ENCODE measurements around the gene DGLUCY.

The DGLUCY gene

GRCh38 chr14:91159906-91160305 lies 46.0 kb downstream of the DGLUCY start:
- no peak for ATAC-seq
- TF ChIP-seq GLIS3 (CRISPR knock-in tag; IDR thresholded peaks at IDR 0.05) (no peak), CSDC2 (CRISPR knock-in tag; IDR thresholded peaks at IDR 0.05) (no peak), ZFP30 (CRISPR knock-in tag; IDR thresholded peaks at IDR 0.05) (no peak), ESRRG (CRISPR knock-in tag; IDR thresholded peaks at IDR 0.05) (no peak), RARB (CRISPR knock-in tag; IDR thresholded peaks at IDR 0.05) (no peak), ZFP3 (CRISPR knock-in tag; IDR thresholded peaks at IDR 0.05) (no peak), ZC3H10 (CRISPR knock-in tag; IDR thresholded peaks at IDR 0.05) (no peak), ZNF70 (CRISPR knock-in tag; IDR thresholded peaks at IDR 0.05) (no peak), BACH2 (CRISPR knock-in tag; IDR thresholded peaks at IDR 0.05; ENCODE audit: borderline replicate concordance) (no peak)
- TF ChIP-seq, protein P1, sequence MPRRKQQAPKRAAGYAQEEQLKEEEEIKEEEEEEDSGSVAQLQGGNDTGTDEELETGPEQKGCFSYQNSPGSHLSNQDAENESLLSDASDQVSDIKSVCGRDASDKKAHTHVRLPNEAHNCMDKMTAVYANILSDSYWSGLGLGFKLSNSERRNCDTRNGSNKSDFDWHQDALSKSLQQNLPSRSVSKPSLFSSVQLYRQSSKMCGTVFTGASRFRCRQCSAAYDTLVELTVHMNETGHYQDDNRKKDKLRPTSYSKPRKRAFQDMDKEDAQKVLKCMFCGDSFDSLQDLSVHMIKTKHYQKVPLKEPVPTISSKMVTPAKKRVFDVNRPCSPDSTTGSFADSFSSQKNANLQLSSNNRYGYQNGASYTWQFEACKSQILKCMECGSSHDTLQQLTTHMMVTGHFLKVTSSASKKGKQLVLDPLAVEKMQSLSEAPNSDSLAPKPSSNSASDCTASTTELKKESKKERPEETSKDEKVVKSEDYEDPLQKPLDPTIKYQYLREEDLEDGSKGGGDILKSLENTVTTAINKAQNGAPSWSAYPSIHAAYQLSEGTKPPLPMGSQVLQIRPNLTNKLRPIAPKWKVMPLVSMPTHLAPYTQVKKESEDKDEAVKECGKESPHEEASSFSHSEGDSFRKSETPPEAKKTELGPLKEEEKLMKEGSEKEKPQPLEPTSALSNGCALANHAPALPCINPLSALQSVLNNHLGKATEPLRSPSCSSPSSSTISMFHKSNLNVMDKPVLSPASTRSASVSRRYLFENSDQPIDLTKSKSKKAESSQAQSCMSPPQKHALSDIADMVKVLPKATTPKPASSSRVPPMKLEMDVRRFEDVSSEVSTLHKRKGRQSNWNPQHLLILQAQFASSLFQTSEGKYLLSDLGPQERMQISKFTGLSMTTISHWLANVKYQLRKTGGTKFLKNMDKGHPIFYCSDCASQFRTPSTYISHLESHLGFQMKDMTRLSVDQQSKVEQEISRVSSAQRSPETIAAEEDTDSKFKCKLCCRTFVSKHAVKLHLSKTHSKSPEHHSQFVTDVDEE (CRISPR knock-in tag; IDR thresholded peaks at IDR 0.05) = no peak
- TF ChIP-seq, protein P2, sequence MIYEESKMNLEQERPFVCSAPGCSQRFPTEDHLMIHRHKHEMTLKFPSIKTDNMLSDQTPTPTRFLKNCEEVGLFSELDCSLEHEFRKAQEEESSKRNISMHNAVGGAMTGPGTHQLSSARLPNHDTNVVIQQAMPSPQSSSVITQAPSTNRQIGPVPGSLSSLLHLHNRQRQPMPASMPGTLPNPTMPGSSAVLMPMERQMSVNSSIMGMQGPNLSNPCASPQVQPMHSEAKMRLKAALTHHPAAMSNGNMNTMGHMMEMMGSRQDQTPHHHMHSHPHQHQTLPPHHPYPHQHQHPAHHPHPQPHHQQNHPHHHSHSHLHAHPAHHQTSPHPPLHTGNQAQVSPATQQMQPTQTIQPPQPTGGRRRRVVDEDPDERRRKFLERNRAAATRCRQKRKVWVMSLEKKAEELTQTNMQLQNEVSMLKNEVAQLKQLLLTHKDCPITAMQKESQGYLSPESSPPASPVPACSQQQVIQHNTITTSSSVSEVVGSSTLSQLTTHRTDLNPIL (CRISPR knock-in tag; IDR thresholded peaks at IDR 0.05; ENCODE audit: low read depth) = no peak
- TF ChIP-seq, protein P3, sequence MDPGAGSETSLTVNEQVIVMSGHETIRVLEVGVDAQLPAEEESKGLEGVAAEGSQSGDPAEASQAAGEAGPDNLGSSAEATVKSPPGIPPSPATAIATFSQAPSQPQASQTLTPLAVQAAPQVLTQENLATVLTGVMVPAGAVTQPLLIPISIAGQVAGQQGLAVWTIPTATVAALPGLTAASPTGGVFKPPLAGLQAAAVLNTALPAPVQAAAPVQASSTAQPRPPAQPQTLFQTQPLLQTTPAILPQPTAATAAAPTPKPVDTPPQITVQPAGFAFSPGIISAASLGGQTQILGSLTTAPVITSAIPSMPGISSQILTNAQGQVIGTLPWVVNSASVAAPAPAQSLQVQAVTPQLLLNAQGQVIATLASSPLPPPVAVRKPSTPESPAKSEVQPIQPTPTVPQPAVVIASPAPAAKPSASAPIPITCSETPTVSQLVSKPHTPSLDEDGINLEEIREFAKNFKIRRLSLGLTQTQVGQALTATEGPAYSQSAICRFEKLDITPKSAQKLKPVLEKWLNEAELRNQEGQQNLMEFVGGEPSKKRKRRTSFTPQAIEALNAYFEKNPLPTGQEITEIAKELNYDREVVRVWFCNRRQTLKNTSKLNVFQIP (CRISPR knock-in tag; IDR thresholded peaks at IDR 0.05; ENCODE audit: borderline replicate concordance, low read depth) = no peak

DNA sequence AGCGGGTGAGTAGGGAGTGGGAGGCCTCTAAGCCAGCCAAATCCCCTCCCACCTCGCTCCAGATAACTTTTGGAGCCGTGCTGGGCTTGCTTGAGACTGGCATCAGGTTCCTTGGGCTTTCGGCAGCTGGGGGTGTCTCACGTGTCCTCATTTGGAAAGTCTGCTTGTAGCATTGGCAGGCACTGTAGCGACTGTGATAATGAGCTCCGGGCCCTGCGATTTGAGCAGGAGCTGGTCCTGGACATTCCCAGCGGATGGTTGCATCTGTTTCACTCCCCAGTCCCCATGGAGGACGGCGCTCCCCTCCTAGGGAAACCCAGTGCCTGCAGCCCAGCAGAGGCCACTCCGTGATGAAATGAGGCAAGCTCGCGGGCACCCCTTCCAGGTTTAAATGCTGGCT lies 49.4 kb downstream of the DGLUCY start:
- TF ChIP-seq GLIS3 (CRISPR knock-in tag; IDR thresholded peaks at IDR 0.05) (no peak), SNAI2 (CRISPR knock-in tag; IDR thresholded peaks at IDR 0.05) (no peak), TOX (CRISPR knock-in tag; IDR thresholded peaks at IDR 0.05; ENCODE audit: borderline replicate concordance) (no peak), PPARA (CRISPR knock-in tag; IDR thresholded peaks at IDR 0.05; ENCODE audit: borderline replicate concordance) (no peak), ZC3H10 (CRISPR knock-in tag; IDR thresholded peaks at IDR 0.05) (no peak), ISL1 (CRISPR knock-in tag; IDR thresholded peaks at IDR 0.05) (no peak)
- TF ChIP-seq, protein P3 (CRISPR knock-in tag; IDR thresholded peaks at IDR 0.05; ENCODE audit: borderline replicate concordance, low read depth) = no peak
- ATAC-seq = no peak

- ATAC-seq = no peak
- TF ChIP-seq ARNTL (CRISPR knock-in tag; IDR thresholded peaks at IDR 0.05; ENCODE audit: borderline replicate concordance, low read depth) (no peak), ZFP30 (CRISPR knock-in tag; IDR thresholded peaks at IDR 0.05) (no peak), TOX (CRISPR knock-in tag; IDR thresholded peaks at IDR 0.05; ENCODE audit: borderline replicate concordance) (no peak)
Measured at GRCh38 chr14:91164676-91165075, 50.8 kb downstream of the DGLUCY start.

GRCh38 chr14:91167380-91167770 lies 53.5 kb downstream of the DGLUCY start:
- ATAC-seq = no peak
- TF ChIP-seq ESRRG (CRISPR knock-in tag; IDR thresholded peaks at IDR 0.05) = no peak
- no peak for TF ChIP-seq ISL1 (CRISPR knock-in tag; IDR thresholded peaks at IDR 0.05)
- TF ChIP-seq CSDC2 (CRISPR knock-in tag; IDR thresholded peaks at IDR 0.05) = no peak
- TF ChIP-seq ARNTL (CRISPR knock-in tag; IDR thresholded peaks at IDR 0.05; ENCODE audit: borderline replicate concordance, low read depth) = no peak
- TF ChIP-seq, protein P3 (CRISPR knock-in tag; IDR thresholded peaks at IDR 0.05; ENCODE audit: borderline replicate concordance, low read depth) = no peak
- TF ChIP-seq SNAI2 (CRISPR knock-in tag; IDR thresholded peaks at IDR 0.05) = no peak
- no peak for TF ChIP-seq ZNF565 (CRISPR knock-in tag; conservative IDR thresholded peaks at IDR 0.05; ENCODE audit: low read depth)
- TF ChIP-seq ZNF70 (CRISPR knock-in tag; IDR thresholded peaks at IDR 0.05) = no peak
- TF ChIP-seq ZNF8 (CRISPR knock-in tag; IDR thresholded peaks at IDR 0.05) = no peak
- TF ChIP-seq OSR1 (CRISPR knock-in tag; IDR thresholded peaks at IDR 0.05) = no peak
- TF ChIP-seq, protein P4, sequence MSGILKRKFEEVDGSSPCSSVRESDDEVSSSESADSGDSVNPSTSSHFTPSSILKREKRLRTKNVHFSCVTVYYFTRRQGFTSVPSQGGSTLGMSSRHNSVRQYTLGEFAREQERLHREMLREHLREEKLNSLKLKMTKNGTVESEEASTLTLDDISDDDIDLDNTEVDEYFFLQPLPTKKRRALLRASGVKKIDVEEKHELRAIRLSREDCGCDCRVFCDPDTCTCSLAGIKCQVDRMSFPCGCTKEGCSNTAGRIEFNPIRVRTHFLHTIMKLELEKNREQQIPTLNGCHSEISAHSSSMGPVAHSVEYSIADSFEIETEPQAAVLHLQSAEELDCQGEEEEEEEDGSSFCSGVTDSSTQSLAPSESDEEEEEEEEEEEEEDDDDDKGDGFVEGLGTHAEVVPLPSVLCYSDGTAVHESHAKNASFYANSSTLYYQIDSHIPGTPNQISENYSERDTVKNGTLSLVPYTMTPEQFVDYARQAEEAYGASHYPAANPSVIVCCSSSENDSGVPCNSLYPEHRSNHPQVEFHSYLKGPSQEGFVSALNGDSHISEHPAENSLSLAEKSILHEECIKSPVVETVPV (CRISPR knock-in tag; IDR thresholded peaks at IDR 0.05) = no peak
- TF ChIP-seq, protein P1 (CRISPR knock-in tag; IDR thresholded peaks at IDR 0.05) = no peak
- no peak for TF ChIP-seq RARB (CRISPR knock-in tag; IDR thresholded peaks at IDR 0.05)
- TF ChIP-seq ZFP30 (CRISPR knock-in tag; IDR thresholded peaks at IDR 0.05) = no peak

Data from SK-N-SH treated with all-trans-retinoic acid at 6 μM for 48 hours (cell line).